Suprapubic skin (tissue), 4 donors: ENCODE results near the gene NSG1.

ENCODE experiments used
- EP300 ChIP-seq: sonication (generic); formaldehyde crosslinking; IDR thresholded peaks from one replicate; pipeline ENCODE4 v1.6.1; 2017; ENCODE audit warnings: antibody characterized with exemption
- POLR2A ChIP-seq, 2 donors: fragments of 450-650 bp; IDR thresholded peaks; one replicate each; pipeline ENCODE4 v1.6.1; 2017; ENCODE audit warnings: antibody characterized with exemption in 2 of 2, mild to moderate bottlenecking in 2 of 2, moderate library complexity in 2 of 2
- POLR2AphosphoS5 ChIP-seq, 3 donors: sonication (generic); formaldehyde crosslinking; IDR thresholded peaks; one replicate each; pipeline ENCODE4 v1.6.1; 2017; ENCODE audit warnings: antibody characterized with exemption in 3 of 3
- TF ChIP-seq, protein P1 (sequence below), 2 donors: fragments of 200-600 bp in 1 of 2; fragments of 450-650 bp in 1 of 2; sonication (generic) in 1 of 2; IDR thresholded peaks; one replicate each; pipeline ENCODE4 v1.5.1; 2016 to 2019; ENCODE audit warnings: antibody characterized with exemption in 2 of 2, mild to moderate bottlenecking in 1 of 2, moderate library complexity in 1 of 2

DNA sequence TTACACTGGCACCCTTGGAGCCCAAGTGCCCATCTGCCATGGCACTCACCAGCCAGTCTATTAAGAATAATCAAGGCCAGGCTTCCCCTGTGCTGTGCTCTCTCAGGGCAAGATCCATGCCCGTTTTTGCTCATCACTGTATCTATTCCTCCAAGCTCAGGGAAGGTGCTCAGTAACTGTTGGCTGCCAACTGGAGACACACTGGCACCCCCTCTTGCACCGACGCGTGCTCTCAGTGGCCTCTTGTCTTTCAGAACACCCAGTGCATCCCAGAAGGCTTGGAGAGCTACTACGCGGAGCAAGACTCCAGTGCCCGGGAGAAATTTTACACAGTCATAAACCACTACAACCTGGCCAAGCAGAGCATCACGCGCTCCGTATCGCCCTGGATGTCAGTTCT is 30.1 kb downstream of the NSG1 start:
- TF ChIP-seq POLR2A (IDR thresholded peaks at IDR 0.05): no peak
- TF ChIP-seq, protein P1, sequence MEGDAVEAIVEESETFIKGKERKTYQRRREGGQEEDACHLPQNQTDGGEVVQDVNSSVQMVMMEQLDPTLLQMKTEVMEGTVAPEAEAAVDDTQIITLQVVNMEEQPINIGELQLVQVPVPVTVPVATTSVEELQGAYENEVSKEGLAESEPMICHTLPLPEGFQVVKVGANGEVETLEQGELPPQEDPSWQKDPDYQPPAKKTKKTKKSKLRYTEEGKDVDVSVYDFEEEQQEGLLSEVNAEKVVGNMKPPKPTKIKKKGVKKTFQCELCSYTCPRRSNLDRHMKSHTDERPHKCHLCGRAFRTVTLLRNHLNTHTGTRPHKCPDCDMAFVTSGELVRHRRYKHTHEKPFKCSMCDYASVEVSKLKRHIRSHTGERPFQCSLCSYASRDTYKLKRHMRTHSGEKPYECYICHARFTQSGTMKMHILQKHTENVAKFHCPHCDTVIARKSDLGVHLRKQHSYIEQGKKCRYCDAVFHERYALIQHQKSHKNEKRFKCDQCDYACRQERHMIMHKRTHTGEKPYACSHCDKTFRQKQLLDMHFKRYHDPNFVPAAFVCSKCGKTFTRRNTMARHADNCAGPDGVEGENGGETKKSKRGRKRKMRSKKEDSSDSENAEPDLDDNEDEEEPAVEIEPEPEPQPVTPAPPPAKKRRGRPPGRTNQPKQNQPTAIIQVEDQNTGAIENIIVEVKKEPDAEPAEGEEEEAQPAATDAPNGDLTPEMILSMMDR (IDR thresholded peaks at IDR 0.05): no peak
- no peak for TF ChIP-seq POLR2AphosphoS5 (IDR thresholded peaks at IDR 0.05)
- no peak for TF ChIP-seq EP300
